Measurements from ENCODE around the gene ZNF462. TPM values are rescaled to one million over a fixed set of nuclear protein-coding genes. Genes with fewer than 3 reads are reported as not detected.

Gene ZNF462
- total RNA-seq = 10 to 100 TPM in 5 of 8 experiments, 1 to 10 TPM in 1, under 1 TPM in 2; 0.49 to 85.2 (median 47.8) TPM

GRCh38 chr9:106862821-106863720 is at the start of gene ZNF462:
Gene ZNF462 (plus strand): TSS chr9:106863166. CDS start chr9:106923384, 60,218 bp downstream.
- H3K4me3 ChIP-seq = peak within 1 kb of the TSS; percentile 78 to 98 (median 84)
- in situ Hi-C loops (cut with MboI; ENCODE audit: low pct_unique_long_range_greater_than_20kb in 2 of 9, low sequenced_read_pairs in 9 of 9, unreplicated experiment in 9 of 9) = no loop called here
- 0 to 4% (median 0%) methylated on average over 2 to 11 of the region's 33 CpGs; no CpG with 5 or more reads in 2 of the 10 experiments for WGBS, 10 experiments
- peak within 1 kb of the TSS; percentile 86 to 95 for H3K27ac ChIP-seq
- peaks cover 5 to 32% of the 10 kb centered on the region in 2 donors for H3K4me1 ChIP-seq (replicated peaks in 1 of 2)
- ATAC-seq (replicated peaks in 6 of 8) = peak; percentile 31 to 58 (median 40)

- in situ Hi-C loops (cut with MboI; ENCODE audit: low pct_unique_long_range_greater_than_20kb in 2 of 9, low sequenced_read_pairs in 9 of 9, unreplicated experiment in 9 of 9) = loop anchor here in 1 of 9 experiments (25.0 kb wide), 1 partner anchor 104 kb away; no protein-coding TSS in a partner anchor
- Histone ChIP-seq H3K4me1 (replicated peaks in 1 of 2) (no peaks in the 10 kb centered on the region), H3K4me3 (no peak overlapping the region), H3K27ac (no peak overlapping the region)
- WGBS, 10 experiments = 0 to 44% (median 20%) methylated on average over 1 to 2 of the region's 2 CpGs; no CpG with 5 or more reads in 1 of the 10 experiments
- ATAC-seq (replicated peaks in 6 of 8) = no peak
Measured at GRCh38 chr9:106816524-106816923, 46.4 kb upstream of the ZNF462 start.

GRCh38 chr9:106818034-106818433 is 44.9 kb upstream of the ZNF462 start:
- no peak for ATAC-seq (replicated peaks in 6 of 8)
- 78 to 96% (median 87%) methylated on average over 1 to 5 of the region's 5 CpGs; no CpG with 5 or more reads in 4 of the 10 experiments for WGBS, 10 experiments

GRCh38 chr9:106820866-106821265 is 42.1 kb upstream of the ZNF462 start:
- no peaks in the 10 kb centered on the region for H3K4me1 ChIP-seq (replicated peaks in 1 of 2)
- 0 to 100% (median 57%) methylated on average over 1 of the region's 1 CpG; no CpG with 5 or more reads in 3 of the 10 experiments for WGBS, 10 experiments
- no peak for ATAC-seq (replicated peaks in 6 of 8)
- in situ Hi-C loops (cut with MboI; ENCODE audit: low pct_unique_long_range_greater_than_20kb in 2 of 9, low sequenced_read_pairs in 9 of 9, unreplicated experiment in 9 of 9) = loop anchor here in 1 of 9 experiments (25.0 kb wide), 1 partner anchor 109 kb away; no protein-coding TSS in a partner anchor
- no peak overlapping the region for H3K27ac ChIP-seq
- H3K4me3 ChIP-seq = no peak overlapping the region

More at GRCh38 chr9:106818034-106818433, 44.9 kb upstream of the ZNF462 start:
- H3K4me3 ChIP-seq = no peak overlapping the region
- H3K27ac ChIP-seq = no peak overlapping the region
- no peaks in the 10 kb centered on the region for H3K4me1 ChIP-seq (replicated peaks in 1 of 2)
- in situ Hi-C loops (cut with MboI; ENCODE audit: low pct_unique_long_range_greater_than_20kb in 2 of 9, low sequenced_read_pairs in 9 of 9, unreplicated experiment in 9 of 9) = loop anchor here in 1 of 9 experiments (25.0 kb wide), 1 partner anchor 106 kb away; no protein-coding TSS in a partner anchor

GRCh38 chr9:106828070-106828469 is 34.9 kb upstream of the ZNF462 start:
- H3K27ac ChIP-seq = no peak overlapping the region
- WGBS, 10 experiments = 14 to 100% (median 79%) methylated on average over 1 to 3 of the region's 3 CpGs; no CpG with 5 or more reads in 2 of the 10 experiments
- no peak for ATAC-seq (replicated peaks in 6 of 8)
- in situ Hi-C loops (cut with MboI; ENCODE audit: low pct_unique_long_range_greater_than_20kb in 2 of 9, low sequenced_read_pairs in 9 of 9, unreplicated experiment in 9 of 9) = no loop called here
- H3K4me3 ChIP-seq = no peak overlapping the region
- H3K4me1 ChIP-seq (replicated peaks in 1 of 2) = no peaks in the 10 kb centered on the region

GRCh38 chr9:106828965-106829364 is 34.0 kb upstream of the ZNF462 start:
- ATAC-seq (replicated peaks in 6 of 8) = no peak
- in situ Hi-C loops (cut with MboI; ENCODE audit: low pct_unique_long_range_greater_than_20kb in 2 of 9, low sequenced_read_pairs in 9 of 9, unreplicated experiment in 9 of 9) = no loop called here

GRCh38 chr9:106829666-106830408 is 33.1 kb upstream of the ZNF462 start:
- ATAC-seq (replicated peaks in 6 of 8) = no peak
- no peaks in the 10 kb centered on the region for H3K4me1 ChIP-seq (replicated peaks in 1 of 2)
- in situ Hi-C loops (cut with MboI; ENCODE audit: low pct_unique_long_range_greater_than_20kb in 2 of 9, low sequenced_read_pairs in 9 of 9, unreplicated experiment in 9 of 9) = no loop called here
- H3K27ac ChIP-seq = no peak overlapping the region
- no peak overlapping the region for H3K4me3 ChIP-seq
- WGBS, 10 experiments = 0 to 100% (median 72%) methylated on average over 1 to 2 of the region's 2 CpGs

More at GRCh38 chr9:106828965-106829364, 34.0 kb upstream of the ZNF462 start:
- Histone ChIP-seq H3K4me3 (no peak overlapping the region), H3K27ac (no peak overlapping the region), H3K4me1 (replicated peaks in 1 of 2) (no peaks in the 10 kb centered on the region)

GRCh38 chr9:106830527-106831150 is 32.3 kb upstream of the ZNF462 start:
- H3K4me1 ChIP-seq (replicated peaks in 1 of 2) = no peaks in the 10 kb centered on the region
- ATAC-seq (replicated peaks in 6 of 8) = no peak
- in situ Hi-C loops (cut with MboI; ENCODE audit: low pct_unique_long_range_greater_than_20kb in 2 of 9, low sequenced_read_pairs in 9 of 9, unreplicated experiment in 9 of 9) = no loop called here
- no peak overlapping the region for H3K4me3 ChIP-seq
- no peak overlapping the region for H3K27ac ChIP-seq
- WGBS, 10 experiments = 0 to 89% (median 61%) methylated on average over 1 to 4 of the region's 4 CpGs

- in situ Hi-C loops (cut with MboI; ENCODE audit: low pct_unique_long_range_greater_than_20kb in 2 of 9, low sequenced_read_pairs in 9 of 9, unreplicated experiment in 9 of 9) = no loop called here
- Histone ChIP-seq H3K27ac (no peak overlapping the region), H3K4me3 (no peak overlapping the region), H3K4me1 (replicated peaks in 1 of 2) (no peaks in the 10 kb centered on the region)
- ATAC-seq (replicated peaks in 6 of 8) = no peak
Measured at GRCh38 chr9:106834888-106835287, 28.1 kb upstream of the ZNF462 start.

GRCh38 chr9:106835840-106836239 is 27.1 kb upstream of the ZNF462 start:
- H3K4me3 ChIP-seq = no peak overlapping the region
- ATAC-seq (replicated peaks in 6 of 8) = no peak
- no peak overlapping the region for H3K27ac ChIP-seq
- in situ Hi-C loops (cut with MboI; ENCODE audit: low pct_unique_long_range_greater_than_20kb in 2 of 9, low sequenced_read_pairs in 9 of 9, unreplicated experiment in 9 of 9) = no loop called here
- 44 to 100% (median 88%) methylated on average over 1 to 2 of the region's 2 CpGs for WGBS, 10 experiments
- H3K4me1 ChIP-seq (replicated peaks in 1 of 2) = no peaks in the 10 kb centered on the region

GRCh38 chr9:106843371-106843770 is 19.6 kb upstream of the ZNF462 start:
- Histone ChIP-seq H3K27ac (no peak overlapping the region), H3K4me3 (no peak overlapping the region), H3K4me1 (replicated peaks in 1 of 2) (no peaks in the 10 kb centered on the region)
- WGBS, 10 experiments = 0 to 100% (median 63%) methylated on average over 1 of the region's 1 CpG; no CpG with 5 or more reads in 6 of the 10 experiments
- in situ Hi-C loops (cut with MboI; ENCODE audit: low pct_unique_long_range_greater_than_20kb in 2 of 9, low sequenced_read_pairs in 9 of 9, unreplicated experiment in 9 of 9) = no loop called here
- ATAC-seq (replicated peaks in 6 of 8) = no peak

- no peak for ATAC-seq (replicated peaks in 6 of 8)
- in situ Hi-C loops (cut with MboI; ENCODE audit: low pct_unique_long_range_greater_than_20kb in 2 of 9, low sequenced_read_pairs in 9 of 9, unreplicated experiment in 9 of 9) = no loop called here
- 50 to 100% (median 100%) methylated on average over 1 of the region's 1 CpG; no CpG with 5 or more reads in 1 of the 10 experiments for WGBS, 10 experiments
- Histone ChIP-seq H3K27ac (no peak overlapping the region), H3K4me1 (replicated peaks in 1 of 2) (no peaks in the 10 kb centered on the region), H3K4me3 (no peak overlapping the region)
Measured at GRCh38 chr9:106846307-106846706, 16.7 kb upstream of the ZNF462 start.
